GM23338 (cell line): ENCODE results near the gene SDR39U1. TPM values are rescaled to one million over a fixed set of nuclear protein-coding genes. Genes with fewer than 3 reads are reported as not detected.

ENCODE experiments used
- ATAC-seq: fragments of 200-7000 bp; cut with Tn5 transposase; 3 replicates; pipeline ENCODE4 v1.9.1; 2020
- DNase-seq: peaks from one replicate; pipeline ENCODE4 v3.0.0-alpha.2; 2015; ENCODE audit warnings: low spot score
- H2AFZ ChIP-seq: fragments of 200-600 bp; sonication (generic); 2 replicates; pipeline ENCODE4 v1.8.0; 2016; ENCODE audit warnings: antibody characterized with exemption, mild to moderate bottlenecking, moderate library complexity
- H3F3A ChIP-seq: fragments of 200-600 bp; sonication (generic); replicated peaks from 2 replicates; pipeline ENCODE4 v1.8.0; 2017; ENCODE audit warnings: antibody characterized with exemption, mixed run types, low read depth
- H3K27ac ChIP-seq: fragments of 200-600 bp; sonication (generic); 2 replicates; pipeline ENCODE4 v1.6.1; 2016; ENCODE audit warnings: low read depth
- H3K27me3 ChIP-seq: fragments of 200-600 bp; sonication (generic); 2 replicates; pipeline ENCODE4 v1.8.0; 2016; ENCODE audit warnings: mild to moderate bottlenecking, mixed run types, moderate library complexity; ENCODE audit not compliant: insufficient read depth
- H3K36me3 ChIP-seq: fragments of 200-600 bp; sonication (generic); 2 replicates; pipeline ENCODE4 v1.8.0; 2016; ENCODE audit warnings: mild to moderate bottlenecking; ENCODE audit not compliant: insufficient read depth
- H3K4me1 ChIP-seq: fragments of 200-600 bp; sonication (generic); 2 replicates; pipeline ENCODE4 v1.8.0; 2016; ENCODE audit warnings: mild to moderate bottlenecking, moderate library complexity; ENCODE audit not compliant: insufficient read depth
- H3K4me2 ChIP-seq: fragments of 200-600 bp; sonication (generic); 2 replicates; pipeline ENCODE4 v1.7.1; 2017; ENCODE audit warnings: mixed run types
- H3K4me3 ChIP-seq: fragments of 200-600 bp; sonication (generic); 2 replicates; pipeline ENCODE4 v1.6.1; 2016; ENCODE audit warnings: mixed run types
- H3K79me2 ChIP-seq: fragments of 200-600 bp; sonication (generic); replicated peaks from 2 replicates; pipeline ENCODE4 v1.8.0; 2017; ENCODE audit warnings: mild to moderate bottlenecking; ENCODE audit not compliant: insufficient read depth
- H3K9me2 ChIP-seq: fragments of 200-600 bp; sonication (generic); 2 replicates; pipeline ENCODE4 v1.8.0; 2017; ENCODE audit not compliant: insufficient read depth
- H4K20me1 ChIP-seq: fragments of 200-600 bp; sonication (generic); replicated peaks from 2 replicates; pipeline ENCODE4 v1.8.0; 2017; ENCODE audit warnings: mild to moderate bottlenecking; ENCODE audit not compliant: insufficient read depth
- H3K27ac Mint-ChIP-seq: 2 replicates; pipeline ENCODE4 v1.8.0; 2020; ENCODE audit warnings: inconsistent platforms, mild to moderate bottlenecking, moderate library complexity, mixed read lengths
- H3K27me3 Mint-ChIP-seq: 3 replicates; pipeline ENCODE4 v1.8.0; 2022; ENCODE audit warnings: low read depth, mild to moderate bottlenecking, moderate library complexity, mixed read lengths, inconsistent platforms; ENCODE audit not compliant: insufficient read depth, poor library complexity
- H3K36me3 Mint-ChIP-seq: 3 replicates; pipeline ENCODE4 v1.8.0; 2021; ENCODE audit warnings: low read depth, mild to moderate bottlenecking, inconsistent platforms, moderate library complexity, mixed read lengths
- H3K4me1 Mint-ChIP-seq: 3 replicates; pipeline ENCODE4 v1.8.0; 2020; ENCODE audit warnings: mild to moderate bottlenecking, inconsistent platforms, mixed read lengths
- H3K4me3 Mint-ChIP-seq: 3 replicates; pipeline ENCODE4 v1.8.0; 2021; ENCODE audit warnings: moderate library complexity, mild to moderate bottlenecking, inconsistent platforms, mixed read lengths
- H3K9me3 Mint-ChIP-seq: 3 replicates; pipeline ENCODE4 v1.8.0; 2020; ENCODE audit warnings: moderate library complexity, mild to moderate bottlenecking, inconsistent platforms, mixed read lengths
- CREB1 ChIP-seq: fragments of 250-450 bp; sonication (Bioruptor Pico); IDR thresholded peaks from 2 replicates; pipeline ENCODE4 v1.5.0; 2020; ENCODE audit warnings: low read depth, mild to moderate bottlenecking, moderate library complexity
- EZH2 ChIP-seq: fragments of 200-600 bp; sonication (generic); IDR thresholded peaks from one replicate; pipeline ENCODE4 v1.8.0; 2017; ENCODE audit warnings: antibody characterized with exemption, mild to moderate bottlenecking, low read depth; ENCODE audit not compliant: unreplicated experiment
- EZH2phosphoT487 ChIP-seq: fragments of 200-600 bp; sonication (generic); IDR thresholded peaks from one replicate; pipeline ENCODE4 v1.8.1; 2018; ENCODE audit warnings: antibody characterized with exemption; ENCODE audit not compliant: unreplicated experiment
- POLR2AphosphoS5 ChIP-seq: IDR thresholded peaks from 2 replicates; pipeline ENCODE4 v1.6.1; 2016; ENCODE audit warnings: antibody characterized with exemption, low read depth
- STAT1 ChIP-seq: IDR thresholded peaks from one replicate; pipeline ENCODE4 v1.6.1; 2016; ENCODE audit warnings: antibody characterized with exemption; ENCODE audit not compliant: unreplicated experiment
- ZNF331 ChIP-seq: fragments of 250-450 bp; sonication (Bioruptor Pico); IDR thresholded peaks from 2 replicates; pipeline ENCODE4 v1.5.0; 2020; ENCODE audit warnings: low read depth, mild to moderate bottlenecking, moderate library complexity
- polyA plus RNA-seq: library from polyadenylated mRNA; unstranded; fragments of >200 nt; fragmentation: Nextera tagmentation; extraction: Ambion mirVana; gene quantifications from 2 replicates; pipeline ENCODE4 v1.2.1, GENCODE V29; 2016
- total RNA-seq: library from RNA; depleted of rRNA; stranded (reverse); fragments of >200 nt; shearing (Covaris generic); gene quantifications from 2 replicates; pipeline ENCODE4 v1.2.3, GENCODE V29; 2014
- TF ChIP-seq, protein P1 (sequence below): fragments of 250-450 bp; sonication (Bioruptor Pico); IDR thresholded peaks from 2 replicates; pipeline ENCODE4 v1.5.0; 2020; ENCODE audit warnings: mild to moderate bottlenecking, moderate library complexity

SDR39U1 gene
- total and polyA plus RNA-seq, 2 experiments from 2014 or later = 22.9 to 66.5 TPM

GRCh38 chr14:24416932-24417619 lies 25.5 kb downstream of the SDR39U1 start:
- no peak overlapping the region for H3K4me3 Mint-ChIP-seq
- peaks cover 2% of the 10 kb centered on the region; the same call in 1 of the 3 replicates for H3K9me3 Mint-ChIP-seq
- Histone ChIP-seq H3K4me2 (no peak overlapping the region), H3F3A (no peaks in the 10 kb centered on the region), H3K27me3 (peaks cover 15% of the 10 kb centered on the region), H3K9me2 (no peaks in the 10 kb centered on the region), H3K4me3 (no peak overlapping the region), H3K36me3 (no peaks in the 10 kb centered on the region), H2AFZ (no peak overlapping the region), H3K79me2 (no peaks in the 10 kb centered on the region), H3K4me1 (no peaks in the 10 kb centered on the region), H3K27ac (no peak overlapping the region), H4K20me1 (no peaks in the 10 kb centered on the region)
- DNase-seq (peak; percentile 12), ATAC-seq (no peak; the same call in 2 of the 3 replicates)
- TF ChIP-seq POLR2AphosphoS5 (no peak), CREB1 (CRISPR knock-in tag) (no peak), STAT1 (no peak)
- H3K36me3 Mint-ChIP-seq = peaks cover 5% of the 10 kb centered on the region; the same call in 1 of the 3 replicates
- H3K27me3 Mint-ChIP-seq = peaks cover 9% of the 10 kb centered on the region
- no peak overlapping the region for H3K27ac Mint-ChIP-seq
- peaks cover 2% of the 10 kb centered on the region; the same call in 1 of the 3 replicates for H3K4me1 Mint-ChIP-seq

- H3K9me3 Mint-ChIP-seq = peaks cover 2% of the 10 kb centered on the region; the same call in 1 of the 3 replicates
- H3K4me3 Mint-ChIP-seq = no peak overlapping the region
- no peak for ATAC-seq
- Histone ChIP-seq H3F3A (no peaks in the 10 kb centered on the region), H3K4me1 (no peaks in the 10 kb centered on the region), H3K27me3 (peaks cover 11% of the 10 kb centered on the region), H2AFZ (no peak overlapping the region), H4K20me1 (no peaks in the 10 kb centered on the region), H3K36me3 (no peaks in the 10 kb centered on the region), H3K9me2 (no peaks in the 10 kb centered on the region), H3K4me2 (no peak overlapping the region), H3K4me3 (no peak overlapping the region), H3K79me2 (no peaks in the 10 kb centered on the region), H3K27ac (no peak overlapping the region)
- peaks cover 11% of the 10 kb centered on the region for H3K27me3 Mint-ChIP-seq
- no peak overlapping the region for H3K27ac Mint-ChIP-seq
- H3K4me1 Mint-ChIP-seq = peaks cover 2% of the 10 kb centered on the region; the same call in 1 of the 3 replicates
- no peak for DNase-seq
- H3K36me3 Mint-ChIP-seq = peaks cover 5% of the 10 kb centered on the region; the same call in 1 of the 3 replicates
- TF ChIP-seq CREB1 (CRISPR knock-in tag) = no peak
- TF ChIP-seq ZNF331 (CRISPR knock-in tag) = no peak
- no peak for TF ChIP-seq STAT1
- TF ChIP-seq EZH2 = no peak
Observed at GRCh38 chr14:24416254-24416931, 26.2 kb downstream of the SDR39U1 start.

DNA sequence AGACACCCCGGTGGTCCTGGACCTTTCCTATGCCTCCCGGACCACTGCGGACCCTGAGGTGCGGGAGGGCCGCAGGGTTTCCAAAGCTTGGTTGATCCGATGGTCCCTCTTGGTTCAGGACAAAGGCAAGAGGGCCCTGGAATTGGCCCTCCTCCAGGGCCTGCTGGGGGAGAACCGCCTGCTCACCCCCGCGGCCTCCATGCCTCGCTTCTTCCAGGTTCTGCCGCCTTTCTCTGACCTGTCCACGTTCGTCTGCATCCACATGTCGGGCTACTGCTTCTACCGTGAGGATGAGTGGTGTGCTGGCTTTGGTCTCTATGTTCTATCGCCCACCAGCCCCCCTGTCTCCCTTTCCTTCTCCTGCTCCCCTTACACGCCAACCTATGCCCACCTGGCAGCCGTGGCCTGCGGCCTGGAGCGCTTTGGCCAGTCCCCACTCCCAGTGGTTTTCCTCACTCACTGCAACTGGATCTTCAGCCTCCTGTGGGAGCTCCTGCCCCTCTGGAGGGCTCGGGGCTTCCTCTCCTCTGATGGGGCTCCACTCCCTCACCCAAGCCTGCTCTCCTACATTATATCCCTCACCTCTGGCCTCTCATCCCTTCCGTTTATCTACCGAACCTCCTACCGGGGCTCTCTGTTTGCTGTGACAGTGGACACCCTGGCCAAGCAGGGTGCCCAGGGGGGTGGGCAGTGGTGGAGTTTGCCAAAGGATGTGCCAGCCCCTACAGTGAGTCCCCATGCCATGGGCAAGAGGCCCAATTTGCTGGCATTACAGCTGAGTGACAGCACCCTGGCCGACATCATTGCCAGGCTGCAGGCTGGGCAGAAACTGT lies 26.9 kb downstream of the SDR39U1 start:
- H2AFZ ChIP-seq = no peak overlapping the region
- DNase-seq (no peak), ATAC-seq (no peak)
- H3K27ac Mint-ChIP-seq = no peak overlapping the region
- no peaks in the 10 kb centered on the region for H3K4me1 ChIP-seq
- TF ChIP-seq, protein P1, sequence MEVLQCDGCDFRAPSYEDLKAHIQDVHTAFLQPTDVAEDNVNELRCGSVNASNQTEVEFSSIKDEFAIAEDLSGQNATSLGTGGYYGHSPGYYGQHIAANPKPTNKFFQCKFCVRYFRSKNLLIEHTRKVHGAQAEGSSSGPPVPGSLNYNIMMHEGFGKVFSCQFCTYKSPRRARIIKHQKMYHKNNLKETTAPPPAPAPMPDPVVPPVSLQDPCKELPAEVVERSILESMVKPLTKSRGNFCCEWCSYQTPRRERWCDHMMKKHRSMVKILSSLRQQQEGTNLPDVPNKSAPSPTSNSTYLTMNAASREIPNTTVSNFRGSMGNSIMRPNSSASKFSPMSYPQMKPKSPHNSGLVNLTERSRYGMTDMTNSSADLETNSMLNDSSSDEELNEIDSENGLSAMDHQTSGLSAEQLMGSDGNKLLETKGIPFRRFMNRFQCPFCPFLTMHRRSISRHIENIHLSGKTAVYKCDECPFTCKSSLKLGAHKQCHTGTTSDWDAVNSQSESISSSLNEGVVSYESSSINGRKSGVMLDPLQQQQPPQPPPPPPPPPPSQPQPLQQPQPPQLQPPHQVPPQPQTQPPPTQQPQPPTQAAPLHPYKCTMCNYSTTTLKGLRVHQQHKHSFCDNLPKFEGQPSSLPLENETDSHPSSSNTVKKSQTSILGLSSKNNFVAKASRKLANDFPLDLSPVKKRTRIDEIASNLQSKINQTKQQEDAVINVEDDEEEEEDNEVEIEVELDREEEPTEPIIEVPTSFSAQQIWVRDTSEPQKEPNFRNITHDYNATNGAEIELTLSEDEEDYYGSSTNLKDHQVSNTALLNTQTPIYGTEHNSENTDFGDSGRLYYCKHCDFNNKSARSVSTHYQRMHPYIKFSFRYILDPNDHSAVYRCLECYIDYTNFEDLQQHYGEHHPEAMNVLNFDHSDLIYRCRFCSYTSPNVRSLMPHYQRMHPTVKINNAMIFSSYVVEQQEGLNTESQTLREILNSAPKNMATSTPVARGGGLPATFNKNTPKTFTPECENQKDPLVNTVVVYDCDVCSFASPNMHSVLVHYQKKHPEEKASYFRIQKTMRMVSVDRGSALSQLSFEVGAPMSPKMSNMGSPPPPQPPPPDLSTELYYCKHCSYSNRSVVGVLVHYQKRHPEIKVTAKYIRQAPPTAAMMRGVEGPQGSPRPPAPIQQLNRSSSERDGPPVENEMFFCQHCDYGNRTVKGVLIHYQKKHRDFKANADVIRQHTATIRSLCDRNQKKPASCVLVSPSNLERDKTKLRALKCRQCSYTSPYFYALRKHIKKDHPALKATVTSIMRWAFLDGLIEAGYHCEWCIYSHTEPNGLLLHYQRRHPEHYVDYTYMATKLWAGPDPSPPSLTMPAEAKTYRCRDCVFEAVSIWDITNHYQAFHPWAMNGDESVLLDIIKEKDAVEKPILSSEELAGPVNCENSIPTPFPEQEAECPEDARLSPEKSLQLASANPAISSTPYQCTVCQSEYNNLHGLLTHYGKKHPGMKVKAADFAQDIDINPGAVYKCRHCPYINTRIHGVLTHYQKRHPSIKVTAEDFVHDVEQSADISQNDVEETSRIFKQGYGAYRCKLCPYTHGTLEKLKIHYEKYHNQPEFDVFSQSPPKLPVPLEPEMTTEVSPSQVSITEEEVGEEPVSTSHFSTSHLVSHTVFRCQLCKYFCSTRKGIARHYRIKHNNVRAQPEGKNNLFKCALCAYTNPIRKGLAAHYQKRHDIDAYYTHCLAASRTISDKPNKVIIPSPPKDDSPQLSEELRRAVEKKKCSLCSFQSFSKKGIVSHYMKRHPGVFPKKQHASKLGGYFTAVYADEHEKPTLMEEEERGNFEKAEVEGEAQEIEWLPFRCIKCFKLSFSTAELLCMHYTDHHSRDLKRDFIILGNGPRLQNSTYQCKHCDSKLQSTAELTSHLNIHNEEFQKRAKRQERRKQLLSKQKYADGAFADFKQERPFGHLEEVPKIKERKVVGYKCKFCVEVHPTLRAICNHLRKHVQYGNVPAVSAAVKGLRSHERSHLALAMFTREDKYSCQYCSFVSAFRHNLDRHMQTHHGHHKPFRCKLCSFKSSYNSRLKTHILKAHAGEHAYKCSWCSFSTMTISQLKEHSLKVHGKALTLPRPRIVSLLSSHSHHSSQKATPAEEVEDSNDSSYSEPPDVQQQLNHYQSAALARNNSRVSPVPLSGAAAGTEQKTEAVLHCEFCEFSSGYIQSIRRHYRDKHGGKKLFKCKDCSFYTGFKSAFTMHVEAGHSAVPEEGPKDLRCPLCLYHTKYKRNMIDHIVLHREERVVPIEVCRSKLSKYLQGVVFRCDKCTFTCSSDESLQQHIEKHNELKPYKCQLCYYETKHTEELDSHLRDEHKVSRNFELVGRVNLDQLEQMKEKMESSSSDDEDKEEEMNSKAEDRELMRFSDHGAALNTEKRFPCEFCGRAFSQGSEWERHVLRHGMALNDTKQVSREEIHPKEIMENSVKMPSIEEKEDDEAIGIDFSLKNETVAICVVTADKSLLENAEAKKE (CRISPR knock-in tag) = no peak
- no peak for TF ChIP-seq STAT1
- no peak for TF ChIP-seq EZH2phosphoT487
- H3F3A ChIP-seq = no peaks in the 10 kb centered on the region
- H3K36me3 Mint-ChIP-seq = peaks cover 5% of the 10 kb centered on the region; the same call in 1 of the 3 replicates
- H3K27ac ChIP-seq = no peak overlapping the region
- peaks cover 3% of the 10 kb centered on the region; the same call in 1 of the 2 replicates for H3K27me3 ChIP-seq
- no peak overlapping the region for H3K4me3 ChIP-seq
- no peak overlapping the region for H3K4me3 Mint-ChIP-seq
- peaks cover 11% of the 10 kb centered on the region for H3K27me3 Mint-ChIP-seq
- peaks cover 2% of the 10 kb centered on the region; the same call in 1 of the 3 replicates for H3K4me1 Mint-ChIP-seq
- no peaks in the 10 kb centered on the region for H4K20me1 ChIP-seq
- H3K4me2 ChIP-seq = no peak overlapping the region
- H3K9me2 ChIP-seq = no peaks in the 10 kb centered on the region
- no peaks in the 10 kb centered on the region for H3K79me2 ChIP-seq
- no peaks in the 10 kb centered on the region for H3K36me3 ChIP-seq
- H3K9me3 Mint-ChIP-seq = peaks cover 2% of the 10 kb centered on the region; the same call in 1 of the 3 replicates
